ENCODE data around the gene ANKHD1.

DNA sequence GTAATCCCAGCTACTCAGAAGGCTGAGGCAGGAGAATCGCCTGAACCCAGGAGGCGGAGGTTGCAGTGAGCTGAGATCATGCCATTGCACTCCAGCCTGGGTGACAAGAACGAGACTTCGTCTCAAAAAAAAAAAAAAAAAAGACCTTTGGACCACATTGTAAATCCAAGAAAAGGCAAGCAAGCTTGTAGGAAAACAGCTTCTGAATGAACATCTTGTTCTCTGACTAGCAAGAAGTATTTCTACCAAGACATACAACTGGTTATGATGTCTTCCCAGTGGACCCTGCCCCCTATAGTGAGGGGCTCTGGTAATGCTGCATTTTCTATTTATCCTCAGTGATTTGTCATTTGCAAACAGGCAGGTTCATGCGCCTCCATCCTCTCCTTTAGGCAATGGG lies 141.3 kb downstream of the ANKHD1 start:
- TF ChIP-seq HOXC10 (CRISPR knock-in tag; IDR thresholded peaks at IDR 0.05) (no peak), EGR2 (tag by site-specific recombination; IDR thresholded peaks at IDR 0.05; ENCODE audit: low read depth) (no peak), TCF7L2 (IDR thresholded peaks at IDR 0.05; ENCODE audit: borderline replicate concordance, low read depth, low read length) (no peak), SALL2 (tag by site-specific recombination; IDR thresholded peaks at IDR 0.05; ENCODE audit: borderline replicate concordance) (no peak), REPIN1 (tag by site-specific recombination; IDR thresholded peaks at IDR 0.05; ENCODE audit: low read depth) (no peak), SP2 (tag by site-specific recombination; IDR thresholded peaks at IDR 0.05) (no peak), ZBTB7A (tag by site-specific recombination; IDR thresholded peaks at IDR 0.05; ENCODE audit: low read depth) (no peak)
- TF ChIP-seq, protein P1, sequence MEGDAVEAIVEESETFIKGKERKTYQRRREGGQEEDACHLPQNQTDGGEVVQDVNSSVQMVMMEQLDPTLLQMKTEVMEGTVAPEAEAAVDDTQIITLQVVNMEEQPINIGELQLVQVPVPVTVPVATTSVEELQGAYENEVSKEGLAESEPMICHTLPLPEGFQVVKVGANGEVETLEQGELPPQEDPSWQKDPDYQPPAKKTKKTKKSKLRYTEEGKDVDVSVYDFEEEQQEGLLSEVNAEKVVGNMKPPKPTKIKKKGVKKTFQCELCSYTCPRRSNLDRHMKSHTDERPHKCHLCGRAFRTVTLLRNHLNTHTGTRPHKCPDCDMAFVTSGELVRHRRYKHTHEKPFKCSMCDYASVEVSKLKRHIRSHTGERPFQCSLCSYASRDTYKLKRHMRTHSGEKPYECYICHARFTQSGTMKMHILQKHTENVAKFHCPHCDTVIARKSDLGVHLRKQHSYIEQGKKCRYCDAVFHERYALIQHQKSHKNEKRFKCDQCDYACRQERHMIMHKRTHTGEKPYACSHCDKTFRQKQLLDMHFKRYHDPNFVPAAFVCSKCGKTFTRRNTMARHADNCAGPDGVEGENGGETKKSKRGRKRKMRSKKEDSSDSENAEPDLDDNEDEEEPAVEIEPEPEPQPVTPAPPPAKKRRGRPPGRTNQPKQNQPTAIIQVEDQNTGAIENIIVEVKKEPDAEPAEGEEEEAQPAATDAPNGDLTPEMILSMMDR (tag by site-specific recombination; IDR thresholded peaks at IDR 0.05), result no peak
- TF ChIP-seq, protein P2, sequence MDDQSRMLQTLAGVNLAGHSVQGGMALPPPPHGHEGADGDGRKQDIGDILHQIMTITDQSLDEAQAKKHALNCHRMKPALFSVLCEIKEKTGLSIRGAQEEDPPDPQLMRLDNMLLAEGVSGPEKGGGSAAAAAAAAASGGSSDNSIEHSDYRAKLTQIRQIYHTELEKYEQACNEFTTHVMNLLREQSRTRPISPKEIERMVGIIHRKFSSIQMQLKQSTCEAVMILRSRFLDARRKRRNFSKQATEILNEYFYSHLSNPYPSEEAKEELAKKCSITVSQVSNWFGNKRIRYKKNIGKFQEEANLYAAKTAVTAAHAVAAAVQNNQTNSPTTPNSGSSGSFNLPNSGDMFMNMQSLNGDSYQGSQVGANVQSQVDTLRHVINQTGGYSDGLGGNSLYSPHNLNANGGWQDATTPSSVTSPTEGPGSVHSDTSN (CRISPR knock-in tag; IDR thresholded peaks at IDR 0.05), result no peak

Data from HEK293 (cell line).